C1 segment of cervical spinal cord (tissue), 14 donors: ENCODE results near the gene FMNL2.
A peak's percentile ranks its signal among the peaks of the same experiment; 100 is the strongest.

Experiments used
- DNase-seq, 14 donors: peaks; one replicate each; lab custom pipeline; 2025; lab: John Stamatoyannopoulos, UW

FMNL2 gene

DNA sequence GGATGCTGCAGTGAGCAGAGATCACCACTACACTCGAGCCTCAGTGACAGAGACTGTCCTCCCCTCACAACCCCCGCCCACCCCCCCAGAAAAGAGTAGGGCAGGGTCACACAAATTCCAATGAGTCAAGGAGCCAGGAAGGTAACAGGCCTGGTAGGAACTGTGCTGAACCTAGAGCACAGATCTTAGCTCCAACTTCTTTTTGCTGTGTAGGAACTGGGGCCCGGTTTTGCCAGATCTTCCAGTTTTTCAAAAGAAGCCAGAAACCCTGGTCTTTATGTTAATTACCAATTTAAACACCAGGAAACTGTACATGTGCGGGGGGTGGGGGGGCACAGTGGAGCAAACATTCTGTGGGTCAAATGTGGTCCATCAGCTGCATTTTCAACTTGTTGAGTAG, 311.3 kb downstream of the FMNL2 start:
- DNase-seq: no peak

DNA sequence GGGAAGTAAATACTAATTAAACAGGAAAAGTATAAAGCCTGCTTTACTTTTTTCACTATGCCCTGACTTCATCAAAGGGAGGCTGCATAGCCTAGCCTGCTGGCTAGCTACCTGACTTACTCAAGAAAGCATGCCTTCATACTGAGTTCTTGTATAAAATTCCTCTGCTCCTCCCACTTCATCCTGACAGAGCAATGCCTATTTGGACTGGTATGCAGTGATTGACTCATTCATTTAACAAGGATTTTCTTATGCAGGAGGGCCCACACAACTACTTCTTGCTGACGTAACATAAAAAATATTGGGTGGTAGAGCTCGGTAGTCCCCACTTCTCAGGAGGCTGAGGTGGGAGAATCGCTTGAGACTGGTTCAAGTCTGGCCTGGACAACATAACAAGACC, 311.8 kb downstream of the FMNL2 start:
- DNase-seq: no peak

DNA sequence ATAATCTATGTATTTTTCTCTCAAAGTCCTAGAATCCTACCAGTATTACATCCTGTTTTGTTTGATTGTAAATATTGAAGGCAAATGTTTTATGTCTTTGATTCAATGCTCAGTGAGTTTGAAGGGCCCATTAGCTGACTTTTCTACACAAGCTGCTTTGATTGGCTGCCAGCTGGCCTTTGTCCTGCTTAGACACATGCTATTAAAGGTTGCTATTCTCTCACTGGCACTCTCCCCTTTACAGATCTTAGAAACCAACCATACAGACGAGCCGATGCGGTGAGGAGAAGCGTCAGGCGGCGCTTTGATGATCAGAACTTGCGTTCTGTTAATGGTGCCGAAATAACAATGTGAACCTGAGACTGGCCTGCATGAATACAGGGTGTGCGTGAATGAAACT, 312.6 kb downstream of the FMNL2 start:
- peak in 8 of 14 donors; percentile 5 to 48 (median 24) for DNase-seq

DNA sequence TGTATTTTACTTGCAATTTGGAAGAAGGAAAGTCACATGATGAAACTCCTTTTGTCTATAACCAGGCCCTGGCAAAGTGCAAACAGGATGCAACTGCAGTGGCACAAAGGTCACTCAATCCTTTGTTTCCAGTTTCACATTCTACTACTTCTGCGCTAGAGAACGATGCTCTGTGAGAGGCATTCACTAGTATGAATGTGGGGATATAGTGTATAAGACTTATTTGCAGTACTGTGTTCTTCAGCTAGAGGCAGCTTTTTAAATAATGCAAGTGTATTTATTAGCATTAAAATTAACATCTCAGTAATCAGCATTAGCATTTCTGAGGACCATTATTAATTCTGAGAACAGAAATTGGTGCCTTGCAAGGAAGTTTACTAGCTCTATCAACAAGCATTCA, 313.4 kb downstream of the FMNL2 start:
- DNase-seq: no peak

DNA sequence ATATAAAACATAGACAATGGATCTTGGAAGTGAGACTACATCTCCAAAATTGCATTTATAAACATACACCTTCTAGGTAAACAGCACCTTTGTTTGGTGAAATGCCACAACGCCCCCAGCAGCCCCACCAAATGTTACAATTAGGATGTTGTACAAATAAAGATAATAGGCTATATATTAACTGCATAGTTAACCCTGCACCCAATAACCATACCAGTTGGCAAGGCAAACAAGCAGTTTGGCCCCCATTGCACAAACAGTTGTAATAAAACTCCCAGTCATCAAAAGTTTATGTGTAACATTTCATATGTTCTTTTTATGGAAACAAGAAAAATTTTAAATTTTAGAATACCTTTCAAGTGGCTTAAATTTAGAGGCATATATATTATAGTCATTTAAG, 315.0 kb downstream of the FMNL2 start:
- no peak for DNase-seq

DNA sequence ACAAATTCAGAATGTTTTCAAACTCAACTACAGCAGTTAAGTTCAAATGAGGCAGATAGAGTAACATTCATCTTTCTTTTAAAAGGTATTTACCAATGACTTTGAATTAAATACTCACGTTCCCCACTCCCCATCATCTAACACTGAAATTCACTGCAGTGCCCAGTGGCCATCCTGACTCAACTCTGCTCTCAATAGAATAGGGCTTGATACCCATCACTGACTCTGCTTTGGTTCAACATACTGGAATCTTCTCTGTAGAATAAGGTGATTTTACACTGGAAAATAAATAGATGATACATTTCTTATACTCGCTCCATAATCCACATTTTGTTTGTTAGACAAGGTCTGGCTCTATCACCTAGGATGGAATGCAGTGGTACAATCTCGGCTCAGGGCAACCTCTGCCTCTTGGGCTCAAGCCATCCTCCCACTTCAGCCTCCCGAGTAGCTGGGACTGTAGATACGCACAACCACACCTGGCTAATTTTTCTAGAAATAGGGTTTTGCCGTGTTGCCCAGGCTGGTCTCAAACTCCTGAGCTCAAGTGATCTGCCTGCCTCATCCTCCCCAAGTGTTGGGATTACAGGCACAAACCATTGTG, 315.9 kb downstream of the FMNL2 start:
- no peak for DNase-seq

DNA sequence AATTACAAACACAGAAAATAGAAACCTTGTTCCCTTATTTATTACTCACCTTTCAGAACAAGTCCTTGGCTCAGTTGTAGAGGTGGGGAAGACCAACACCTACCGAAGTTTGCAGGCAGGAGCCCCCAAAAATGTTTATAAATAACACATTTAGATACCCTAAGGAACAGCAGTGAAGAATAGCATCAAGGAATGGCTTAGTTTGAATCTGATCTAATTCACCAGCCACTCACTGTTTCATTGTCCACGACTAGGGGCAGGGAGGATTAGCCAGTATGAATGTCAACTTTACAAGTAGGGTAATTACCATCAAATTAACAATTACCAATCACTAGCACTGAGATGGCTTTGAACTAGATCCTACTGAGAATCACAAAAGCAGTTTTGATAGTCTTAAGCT, 316.9 kb downstream of the FMNL2 start:
- no peak for DNase-seq

DNA sequence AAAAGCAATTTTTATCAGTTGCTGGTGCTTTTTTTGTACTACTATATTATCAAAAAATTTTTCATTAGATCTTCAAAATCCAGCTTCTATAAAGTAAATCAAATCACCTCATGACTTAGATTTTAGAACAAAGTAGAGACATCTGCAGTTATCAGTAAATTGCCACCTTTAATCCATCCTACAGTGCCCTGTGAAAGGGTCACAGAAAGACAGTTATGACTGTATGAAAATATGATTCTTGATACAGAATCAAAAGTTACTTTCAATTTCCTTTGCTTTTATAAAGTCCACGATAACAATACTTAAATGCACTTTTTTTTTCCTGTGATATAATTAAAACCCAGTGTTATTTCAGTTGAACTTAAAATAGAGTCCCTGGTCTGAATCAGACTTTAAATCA, 320.9 kb downstream of the FMNL2 start:
- DNase-seq: no peak

DNA sequence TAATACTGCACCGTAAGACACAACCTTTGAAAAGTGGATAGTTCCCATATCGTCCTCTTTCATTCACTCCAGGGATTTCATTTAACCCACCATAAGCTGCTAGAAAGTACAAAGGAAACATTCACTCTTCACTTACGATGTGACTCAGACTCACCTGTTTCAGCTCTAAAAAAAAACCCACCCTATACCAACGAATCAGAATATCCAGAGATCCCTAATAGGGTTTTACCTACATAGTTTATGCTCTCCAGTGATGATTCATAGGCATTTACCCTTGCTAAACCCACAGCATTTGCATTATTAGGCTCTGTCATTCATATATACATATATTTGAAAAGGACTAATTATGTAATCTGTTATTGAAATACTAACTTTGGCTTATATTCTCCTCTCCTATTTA, 322.1 kb downstream of the FMNL2 start:
- no peak for DNase-seq

DNA sequence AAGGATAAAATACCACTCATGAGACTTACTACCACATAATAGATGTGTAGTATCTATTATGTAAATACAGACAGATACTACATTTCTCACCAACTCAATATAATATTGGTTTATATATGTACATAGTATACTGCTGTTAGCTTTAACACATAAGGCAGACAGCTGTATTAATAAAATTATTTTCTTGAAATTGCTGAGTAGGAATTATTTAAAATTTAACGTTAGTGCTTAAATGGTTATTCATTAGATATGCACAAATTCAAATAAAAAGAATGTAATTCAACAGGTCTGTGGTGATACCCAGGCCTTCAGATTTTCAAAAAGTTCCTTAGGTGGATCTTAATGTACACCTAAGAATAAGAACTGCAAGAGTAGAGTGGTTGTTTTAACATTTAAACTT, 323.2 kb downstream of the FMNL2 start:
- no peak for DNase-seq

DNA sequence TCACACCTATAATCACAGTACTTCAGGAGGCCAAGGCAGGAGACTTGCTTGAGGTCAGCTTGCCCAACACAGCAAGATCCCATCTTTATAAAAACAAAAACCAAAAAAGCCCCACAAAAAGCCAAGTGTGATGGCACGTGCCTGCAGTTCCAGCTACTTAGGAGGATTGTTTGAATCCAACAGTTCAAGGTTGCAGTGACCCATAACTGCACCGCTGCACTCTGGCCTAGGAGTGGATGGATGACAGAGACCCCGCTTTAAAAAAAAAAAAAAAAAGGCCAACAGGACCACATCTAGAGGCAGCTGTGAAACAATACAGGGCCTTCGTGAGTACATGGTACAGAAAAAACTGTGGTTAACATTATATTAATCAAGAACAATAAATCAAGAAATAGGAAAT, 326.1 kb downstream of the FMNL2 start:
- DNase-seq: no peak

DNA sequence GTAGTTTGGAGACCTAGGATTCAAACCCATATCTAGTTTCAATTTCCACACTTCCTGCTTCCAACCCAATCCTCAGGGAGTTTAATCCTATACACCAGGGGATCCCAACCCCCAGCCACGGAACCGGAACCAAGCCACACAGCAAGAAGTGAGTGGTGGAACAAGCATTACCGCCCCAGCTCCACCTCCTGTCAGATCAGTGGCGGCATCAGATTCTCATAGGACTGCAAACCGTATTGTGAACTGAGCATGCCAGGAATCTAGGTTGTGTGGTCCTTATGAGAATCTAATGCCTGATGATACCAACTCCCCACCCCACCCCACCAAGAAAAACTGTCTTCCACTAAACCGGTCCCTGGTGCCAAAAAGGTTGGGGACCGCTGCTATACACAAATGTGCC, 329.8 kb downstream of the FMNL2 start:
- no peak for DNase-seq

DNA sequence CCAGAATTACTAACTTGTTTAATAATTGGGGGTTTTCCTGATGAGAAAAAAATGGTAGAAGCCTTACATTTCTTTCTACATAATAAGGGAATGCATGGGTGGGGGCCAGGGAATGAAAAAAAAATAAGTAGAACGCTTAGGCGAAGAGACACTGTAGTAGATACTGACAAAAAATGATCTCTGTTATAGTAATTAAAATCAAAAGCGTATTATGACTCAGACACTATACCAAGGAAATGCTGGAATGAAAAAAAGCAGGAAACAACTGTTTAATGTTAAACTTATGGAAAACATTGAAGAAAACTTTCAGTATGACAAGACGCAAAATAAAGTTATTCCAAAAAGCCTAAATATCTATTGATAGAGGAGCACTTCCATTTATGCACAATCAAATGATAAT, 339.4 kb downstream of the FMNL2 start:
- no peak for DNase-seq

DNA sequence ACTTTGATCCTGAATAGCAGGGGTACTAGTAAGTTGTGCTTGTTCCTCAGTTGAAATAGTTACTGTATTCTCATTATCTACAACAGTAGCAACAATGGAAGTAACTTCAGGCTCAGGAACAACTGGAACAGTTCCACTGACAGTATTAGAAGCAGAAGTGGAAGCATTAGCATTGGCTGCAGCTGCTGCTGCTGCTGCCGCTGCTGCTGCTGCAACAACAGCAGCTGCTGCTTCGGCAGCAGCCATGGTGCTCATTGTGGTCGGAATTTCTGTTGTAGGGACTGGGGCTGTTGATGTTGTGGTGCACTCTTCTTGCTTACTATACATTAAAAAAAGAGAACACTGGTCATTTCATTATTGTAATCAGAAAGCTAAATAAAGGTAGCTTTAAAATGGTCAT, 341.5 kb downstream of the FMNL2 start:
- no peak for DNase-seq

DNA sequence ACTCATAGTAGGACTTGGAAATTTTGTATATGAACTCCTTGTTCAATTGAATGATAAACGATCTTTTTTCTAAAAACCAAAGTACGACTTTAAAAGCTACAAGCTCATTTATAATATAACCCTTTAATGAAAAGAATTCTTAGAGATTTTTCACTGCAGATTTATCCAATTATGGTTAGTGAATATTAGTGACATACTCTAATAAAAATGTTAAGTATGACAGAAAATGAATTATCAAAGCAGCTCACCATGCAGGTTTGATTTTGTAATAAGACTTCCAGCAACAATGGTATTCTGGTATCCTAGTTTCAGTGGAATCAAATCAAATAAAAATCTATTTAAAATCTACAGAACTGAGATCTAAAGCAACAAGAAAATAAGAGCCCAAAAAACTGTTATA, 343.8 kb downstream of the FMNL2 start:
- DNase-seq: no peak

DNA sequence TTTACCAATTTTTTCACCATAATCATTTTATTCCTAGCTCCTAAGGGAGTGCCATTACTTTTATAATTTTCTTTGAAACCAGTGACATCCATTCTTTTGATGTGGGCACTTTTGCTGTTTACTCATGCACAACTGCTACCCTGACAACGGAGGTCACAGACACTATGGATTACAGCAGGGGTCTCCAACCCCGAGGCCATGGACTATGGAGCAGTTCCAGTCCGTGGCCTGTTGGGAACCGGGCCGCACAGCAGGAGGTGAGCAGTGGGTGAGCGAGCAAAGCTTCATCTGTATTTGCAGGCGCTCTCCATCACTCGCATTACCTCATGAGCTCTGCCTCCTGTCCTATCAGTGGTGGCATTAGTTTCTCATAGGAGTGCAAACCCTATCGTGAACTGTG, 347.7 kb downstream of the FMNL2 start:
- no peak for DNase-seq

DNA sequence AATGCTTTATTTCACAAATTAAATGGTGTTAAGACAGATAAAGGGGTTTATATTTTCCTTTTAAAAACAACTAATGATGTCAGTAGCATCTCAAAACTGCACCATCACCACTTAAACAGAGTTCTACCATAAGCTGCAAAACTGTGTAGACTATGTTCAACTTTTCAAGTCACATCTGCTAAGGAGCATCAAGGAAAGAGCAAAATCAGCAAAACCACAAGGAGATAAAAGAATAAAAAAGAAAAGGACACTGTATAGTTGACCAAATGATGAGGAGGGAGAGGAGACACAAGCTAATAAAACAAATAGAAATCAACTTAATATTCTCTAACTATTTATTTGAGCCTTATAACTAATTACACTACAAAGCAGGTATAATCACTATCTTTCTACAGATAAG, 348.4 kb downstream of the FMNL2 start:
- DNase-seq: no peak

DNA sequence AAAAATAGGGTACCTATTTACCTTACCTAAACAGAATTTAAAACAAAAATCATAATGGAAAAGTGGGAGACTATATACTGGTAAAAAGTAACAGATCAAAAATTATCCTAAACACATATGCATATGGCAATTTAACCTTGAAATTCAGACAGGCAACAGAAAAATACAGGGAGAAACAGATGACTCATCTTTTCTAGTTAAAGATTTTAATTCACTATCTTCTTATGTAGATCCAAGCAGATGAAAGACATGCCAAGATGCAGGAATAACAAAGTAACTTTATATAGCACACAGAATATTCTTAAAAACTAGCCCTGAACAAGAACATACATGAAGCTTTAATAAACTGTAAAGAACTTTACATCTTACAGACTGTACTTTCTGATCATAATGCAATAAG, 351.3 kb downstream of the FMNL2 start:
- DNase-seq: no peak

DNA sequence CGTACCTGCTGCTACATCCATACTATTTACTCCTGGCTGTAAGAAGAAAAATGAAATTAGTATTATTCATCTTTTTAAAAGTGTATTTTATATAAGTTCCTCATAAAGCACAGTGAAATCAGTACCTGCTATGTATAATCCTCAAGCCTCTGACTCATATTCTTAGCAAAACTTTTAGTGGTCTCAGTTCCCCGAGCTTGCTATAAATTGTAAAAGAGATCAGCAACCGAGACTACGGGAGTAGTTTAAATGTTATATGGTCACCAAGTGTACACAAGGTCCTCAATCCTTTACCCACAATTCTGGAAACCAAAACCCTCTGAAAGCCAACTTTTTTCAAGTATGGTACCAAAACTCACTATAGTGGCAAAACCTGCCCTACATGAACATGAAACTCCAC, 358.1 kb downstream of the FMNL2 start:
- no peak for DNase-seq

DNA sequence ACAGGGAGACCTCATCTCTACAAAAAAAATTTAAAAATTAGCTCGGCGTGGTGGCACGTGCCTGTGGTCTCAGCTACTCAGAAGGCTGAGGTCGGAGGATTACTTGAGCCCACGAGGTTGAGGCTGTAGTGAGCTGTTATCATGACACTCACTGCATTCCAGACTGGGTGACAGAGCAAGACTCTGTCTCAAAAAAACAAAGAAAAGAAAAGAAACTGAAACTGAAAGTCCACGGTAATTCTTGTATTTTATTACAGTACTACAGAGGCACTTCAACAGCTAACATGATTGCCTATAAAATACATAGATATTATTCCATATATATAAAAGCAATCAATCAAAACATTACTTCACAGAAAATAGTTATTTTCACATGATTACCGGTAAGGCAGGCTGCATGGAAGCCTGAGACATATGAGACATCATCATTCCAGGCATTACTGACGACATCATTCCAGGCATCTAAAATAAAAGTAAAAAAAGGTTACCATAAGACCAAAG, 359.2 kb downstream of the FMNL2 start:
- peak in 1 of 14 donors; percentile 19 for DNase-seq

DNA sequence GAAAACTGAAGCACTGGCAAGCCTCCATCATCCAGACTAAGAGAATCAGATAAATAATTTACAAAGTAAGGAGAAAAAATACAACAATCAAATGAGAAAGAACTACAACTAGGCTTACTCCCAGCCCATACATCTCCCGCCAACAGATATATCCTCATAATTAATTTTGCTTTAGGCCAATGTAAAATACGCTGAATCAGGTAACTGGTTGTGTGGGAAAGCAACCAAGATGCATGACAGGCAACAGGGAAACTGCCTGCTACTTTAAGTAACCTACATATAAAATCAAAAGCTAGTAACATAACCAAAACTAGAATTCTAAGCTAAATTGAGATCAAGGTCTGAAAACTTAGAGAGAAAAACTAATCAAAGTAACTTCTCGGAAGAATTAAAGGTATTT, 360.8 kb downstream of the FMNL2 start:
- DNase-seq: no peak

DNA sequence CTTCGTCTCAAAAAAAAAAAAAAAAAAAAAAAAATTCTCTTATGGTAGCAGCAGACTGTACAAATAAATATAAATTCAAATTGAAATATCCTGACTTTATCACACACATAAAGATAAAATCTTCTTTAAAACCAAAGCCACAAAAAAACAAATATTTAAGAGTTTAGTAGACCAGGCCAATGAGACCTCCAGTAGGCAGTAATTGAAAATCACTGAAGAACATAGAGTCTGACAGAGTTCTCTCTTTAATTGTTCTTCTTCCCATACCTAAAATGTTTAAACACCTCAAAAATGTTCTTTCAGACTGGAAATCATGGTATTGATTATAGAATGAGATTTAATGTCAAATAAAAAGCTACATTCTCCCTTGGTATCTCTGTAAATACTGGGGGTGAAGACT, 361.5 kb downstream of the FMNL2 start:
- DNase-seq: no peak
